B cell (primary cell): ENCODE measurements around the gene TBC1D1.

ENCODE experiments used
- EZH2 ChIP-seq: IDR thresholded peaks from 2 replicates; pipeline ENCODE4 v1.6.1; 2012; ENCODE audit warnings: borderline replicate concordance, low read depth, mild to moderate bottlenecking, moderate library complexity, low read length; ENCODE audit not compliant: insufficient read depth, poor library complexity, severe bottlenecking
- TF ChIP-seq, protein P1 (sequence below): fragments of 200-600 bp; IDR thresholded peaks from one replicate; pipeline ENCODE4 v1.8.0; 2022; ENCODE audit warnings: antibody characterized with exemption, mild to moderate bottlenecking

DNA sequence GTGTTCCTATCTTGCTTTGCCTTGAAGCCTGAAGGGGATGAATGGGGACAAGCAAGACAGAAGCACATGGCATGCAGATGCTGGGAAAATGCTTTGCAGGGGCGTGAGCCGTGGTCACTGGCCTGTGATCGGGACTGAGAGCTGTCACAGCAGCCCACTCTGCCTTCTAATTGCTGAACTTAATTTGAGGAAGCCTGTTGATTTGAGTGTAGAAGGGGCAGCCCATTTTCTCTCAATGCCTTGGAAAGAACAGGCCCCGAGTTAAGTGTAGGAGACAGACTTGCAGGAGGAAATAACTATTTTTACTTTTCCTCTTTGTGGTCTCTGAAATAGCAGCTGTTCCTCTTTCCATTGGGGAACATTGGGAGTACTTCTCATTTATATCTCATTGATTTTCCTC is 26.1 kb upstream of the TBC1D1 start:
- no peak for TF ChIP-seq EZH2
- TF ChIP-seq, protein P1, sequence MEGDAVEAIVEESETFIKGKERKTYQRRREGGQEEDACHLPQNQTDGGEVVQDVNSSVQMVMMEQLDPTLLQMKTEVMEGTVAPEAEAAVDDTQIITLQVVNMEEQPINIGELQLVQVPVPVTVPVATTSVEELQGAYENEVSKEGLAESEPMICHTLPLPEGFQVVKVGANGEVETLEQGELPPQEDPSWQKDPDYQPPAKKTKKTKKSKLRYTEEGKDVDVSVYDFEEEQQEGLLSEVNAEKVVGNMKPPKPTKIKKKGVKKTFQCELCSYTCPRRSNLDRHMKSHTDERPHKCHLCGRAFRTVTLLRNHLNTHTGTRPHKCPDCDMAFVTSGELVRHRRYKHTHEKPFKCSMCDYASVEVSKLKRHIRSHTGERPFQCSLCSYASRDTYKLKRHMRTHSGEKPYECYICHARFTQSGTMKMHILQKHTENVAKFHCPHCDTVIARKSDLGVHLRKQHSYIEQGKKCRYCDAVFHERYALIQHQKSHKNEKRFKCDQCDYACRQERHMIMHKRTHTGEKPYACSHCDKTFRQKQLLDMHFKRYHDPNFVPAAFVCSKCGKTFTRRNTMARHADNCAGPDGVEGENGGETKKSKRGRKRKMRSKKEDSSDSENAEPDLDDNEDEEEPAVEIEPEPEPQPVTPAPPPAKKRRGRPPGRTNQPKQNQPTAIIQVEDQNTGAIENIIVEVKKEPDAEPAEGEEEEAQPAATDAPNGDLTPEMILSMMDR: no peak
